ENCODE data around the gene NUP133.
A peak's percentile ranks its signal among the peaks of the same experiment; 100 is the strongest.
"Not testable (repeated sequence)": the region's sequence is repeated elsewhere in the genome, so short reads cannot be mapped to it uniquely, and the experiment has no call there.

Gene NUP133

GRCh38 chr1:229427572-229427971 lies 80.6 kb downstream of the NUP133 start:
- H3K27ac ChIP-seq = no peak overlapping the region
- TF ChIP-seq CTCF (conservative IDR thresholded peaks at IDR 0.05) (no peak), ZFX (IDR thresholded peaks at IDR 0.05) (no peak)

GRCh38 chr1:229425564-229426159 lies 82.5 kb downstream of the NUP133 start:
- no peak for TF ChIP-seq ZFX (IDR thresholded peaks at IDR 0.05)
- no peak for TF ChIP-seq CTCF (conservative IDR thresholded peaks at IDR 0.05)
- H3K27ac ChIP-seq = no peak overlapping the region

GRCh38 chr1:229420765-229421164 lies 87.4 kb downstream of the NUP133 start:
- TF ChIP-seq CTCF (conservative IDR thresholded peaks at IDR 0.05) (peak; percentile 20; the same call in 1 of the 2 replicates), ZFX (IDR thresholded peaks at IDR 0.05) (no peak)
- no peak overlapping the region for H3K27ac ChIP-seq

GRCh38 chr1:229420224-229420623 lies 87.9 kb downstream of the NUP133 start:
- no peak overlapping the region for H3K27ac ChIP-seq
- TF ChIP-seq CTCF (conservative IDR thresholded peaks at IDR 0.05) (no peak), ZFX (IDR thresholded peaks at IDR 0.05) (no peak)

GRCh38 chr1:229418586-229418985 lies 89.6 kb downstream of the NUP133 start:
- H3K27ac ChIP-seq = not testable (repeated sequence)

GRCh38 chr1:229412810-229413209 lies 95.3 kb downstream of the NUP133 start:
- not testable (repeated sequence) for H3K27ac ChIP-seq

GRCh38 chr1:229412056-229412455 lies 96.1 kb downstream of the NUP133 start:
- TF ChIP-seq CTCF (conservative IDR thresholded peaks at IDR 0.05) = no peak
- no peak for TF ChIP-seq ZFX (IDR thresholded peaks at IDR 0.05)
- H3K27ac ChIP-seq = no peak overlapping the region

GRCh38 chr1:229411434-229412055 lies 96.6 kb downstream of the NUP133 start:
- H3K27ac ChIP-seq = no peak overlapping the region
- no peak for TF ChIP-seq ZFX (IDR thresholded peaks at IDR 0.05)
- no peak for TF ChIP-seq CTCF (conservative IDR thresholded peaks at IDR 0.05)
